Small intestine (tissue), 7 donors: ENCODE results near the gene UQCRC2. TPM values are rescaled to one million over a fixed set of nuclear protein-coding genes. Genes with fewer than 3 reads are reported as not detected.
"Not testable (repeated sequence)": the region's sequence is repeated elsewhere in the genome, so short reads cannot be mapped to it uniquely, and the experiment has no call there.

Experiments used
- DNase-seq, 2 donors: peaks; one replicate each; pipeline versions ENCODE4 v3.0.0 to v3.0.0-alpha.2; 2013
- FAIRE-seq: peaks from 2 replicates; lab custom pipeline; 2012; peaks lifted over from hg19 to GRCh38; lab: Jason Lieb, UNC
- H3K27ac ChIP-seq, 3 donors: one replicate each; pipeline ENCODE4 v1.5.1; 2013; ENCODE audit warnings: low read length in 2 of 3, mild to moderate bottlenecking in 2 of 3, control low read depth in 1 of 3, inconsistent platforms in 1 of 3, low read depth in 1 of 3, moderate library complexity in 1 of 3
- H3K27me3 ChIP-seq, 3 donors: one replicate each; pipeline ENCODE4 v1.6.1; 2013; ENCODE audit warnings: low read length in 3 of 3, inconsistent platforms in 1 of 3; ENCODE audit not compliant: control insufficient read depth in 3 of 3, insufficient read depth in 3 of 3
- H3K36me3 ChIP-seq, 3 donors: one replicate each; pipeline ENCODE4 v1.6.1; 2013; ENCODE audit warnings: low read length in 3 of 3, inconsistent platforms in 1 of 3, low read depth in 1 of 3, mild to moderate bottlenecking in 1 of 3, moderate library complexity in 1 of 3; ENCODE audit not compliant: control insufficient read depth in 3 of 3, insufficient read depth in 2 of 3
- H3K4me1 ChIP-seq, 3 donors: one replicate each; pipeline ENCODE4 v1.6.1; 2013; ENCODE audit warnings: low read length in 2 of 3, inconsistent platforms in 1 of 3, low read depth in 1 of 3, mild to moderate bottlenecking in 1 of 3, moderate library complexity in 1 of 3; ENCODE audit not compliant: control insufficient read depth in 3 of 3, insufficient read depth in 2 of 3
- H3K4me3 ChIP-seq, 3 donors: one replicate each; pipeline ENCODE4 v1.5.1; 2013; ENCODE audit warnings: low read length in 3 of 3, control low read depth in 1 of 3, inconsistent platforms in 1 of 3, low read depth in 1 of 3, mild to moderate bottlenecking in 1 of 3, moderate library complexity in 1 of 3
- H3K9me3 ChIP-seq, 2 donors: one replicate each; pipeline ENCODE4 v1.6.1; 2013; ENCODE audit warnings: low read depth in 1 of 2, low read length in 1 of 2; ENCODE audit not compliant: control insufficient read depth in 2 of 2, insufficient read depth in 1 of 2
- WGBS, 3 donors: extraction: QIAGEN DNeasy Blood & Tissue Kit; methylation state at CpG; one replicate each; pipeline ENCODE4 v1.1.7; 2013; 5-methylcytosine and 5-hydroxymethylcytosine counted together
- polyA plus RNA-seq, 4 donors: library from polyadenylated mRNA; stranded (reverse) in 3 of 4; unstranded in 1 of 4; fragments of 200-250 nt in 3 of 4; fragments of 120-200 nt in 1 of 4; gene quantifications; one replicate each; pipeline versions ENCODE4 v1.2.1 to v1.2.3, GENCODE V29; 2013
- donor health status: healthy with polysubstance abuse.
- donor health status: control.
- donor health status: control.
- donor health status: Bipolar disorder and iron deficiency.
- donor health status: healthy.

Gene UQCRC2
- polyA plus RNA-seq, 4 donors: 245 to 408 (median 299) TPM

DNA sequence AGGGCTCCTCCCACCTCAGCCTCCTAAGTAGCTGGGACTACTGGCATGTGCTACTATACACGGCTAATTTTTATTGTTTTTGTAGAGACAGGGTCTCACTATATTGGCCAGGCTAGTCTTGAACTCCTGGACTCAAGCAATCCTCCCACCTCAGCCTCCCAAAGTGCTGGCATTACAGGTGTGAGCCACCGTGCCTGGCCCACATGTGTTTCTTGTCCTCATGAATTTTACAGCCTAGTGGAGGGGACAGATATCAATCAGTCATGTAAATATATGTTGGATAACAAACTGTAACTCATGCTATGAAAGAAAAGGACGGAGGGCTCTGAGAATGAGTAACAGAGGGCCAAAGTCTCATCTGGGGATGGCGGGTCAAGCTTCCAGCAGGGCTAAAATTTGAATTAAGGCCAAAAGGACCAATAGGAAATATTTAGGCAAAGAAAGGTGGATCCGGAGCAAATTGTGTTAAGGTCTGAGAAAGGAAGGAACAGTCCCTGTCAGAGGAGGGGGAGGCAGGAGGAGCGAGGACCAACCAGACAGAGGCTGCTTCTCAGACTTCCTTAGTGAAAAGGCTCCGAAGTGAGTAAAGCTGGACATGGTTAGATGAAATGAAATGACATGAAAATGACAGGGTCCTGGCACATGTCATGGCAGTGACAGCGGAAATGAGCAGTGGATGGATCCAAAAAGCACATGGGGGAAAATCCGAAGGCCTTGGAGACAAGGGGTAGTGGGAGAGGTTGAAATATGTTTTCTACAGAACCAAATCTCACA, 43.9 kb downstream of the UQCRC2 start:
- WGBS, 3 donors: 67 to 77% (median 74%) methylated on average over 9 of the region's 9 CpGs
- no peaks in the 10 kb centered on the region for H3K9me3 ChIP-seq
- DNase-seq (peak in 1 of 2 donors; percentile 22), FAIRE-seq (no peak)
- no peaks in the 10 kb centered on the region for H3K27me3 ChIP-seq
- no peaks in the 10 kb centered on the region for H3K36me3 ChIP-seq
- H3K27ac ChIP-seq: peak overlapping the region in 1 of 3 donors; percentile 82
- no peak overlapping the region for H3K4me3 ChIP-seq
- H3K4me1 ChIP-seq: peaks cover 0 to 17% (median 0%) of the 10 kb centered on the region in 3 donors

GRCh38 chr16:21997697-21998480, 44.7 kb downstream of the UQCRC2 start:
- 57 to 73% (median 68%) methylated on average over 7 of the region's 7 CpGs for WGBS, 3 donors
- Histone ChIP-seq H3K4me1 (peaks cover 0 to 17% (median 0%) of the 10 kb centered on the region in 3 donors), H3K4me3 (no peak overlapping the region), H3K9me3 (no peaks in the 10 kb centered on the region), H3K27ac (peak overlapping the region in 1 of 3 donors; percentile 82), H3K27me3 (no peaks in the 10 kb centered on the region), H3K36me3 (no peaks in the 10 kb centered on the region)
- FAIRE-seq (no peak), DNase-seq (peak; percentile 44 to 78)

DNA sequence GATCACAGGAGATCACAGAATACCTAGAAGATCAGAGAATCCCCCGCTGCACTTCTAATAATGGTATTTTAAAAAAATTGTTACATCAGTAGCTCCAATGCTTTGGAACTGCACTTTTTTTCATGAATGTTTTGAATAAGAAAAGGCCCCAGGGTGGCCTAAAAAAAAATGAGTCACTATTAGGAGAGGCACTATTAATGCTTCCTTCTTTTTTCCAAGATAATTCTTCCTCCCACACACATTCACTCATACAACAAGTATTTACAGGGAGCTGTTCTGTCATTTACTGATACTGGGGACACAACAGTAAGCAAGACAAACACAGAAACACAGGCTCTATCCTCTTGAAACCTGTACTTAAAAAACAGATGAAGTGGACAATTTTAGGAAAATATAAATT, 48.4 kb downstream of the UQCRC2 start:
- DNase-seq (no peak), FAIRE-seq (no peak)
- Histone ChIP-seq H3K27me3 (no peaks in the 10 kb centered on the region), H3K27ac (no peak overlapping the region), H3K4me1 (peaks cover 0 to 17% (median 0%) of the 10 kb centered on the region in 3 donors), H3K4me3 (no peak overlapping the region), H3K36me3 (no peaks in the 10 kb centered on the region), H3K9me3 (no peaks in the 10 kb centered on the region)
- 64 to 80% (median 70%) methylated on average over 1 of the region's 1 CpG for WGBS, 3 donors

DNA sequence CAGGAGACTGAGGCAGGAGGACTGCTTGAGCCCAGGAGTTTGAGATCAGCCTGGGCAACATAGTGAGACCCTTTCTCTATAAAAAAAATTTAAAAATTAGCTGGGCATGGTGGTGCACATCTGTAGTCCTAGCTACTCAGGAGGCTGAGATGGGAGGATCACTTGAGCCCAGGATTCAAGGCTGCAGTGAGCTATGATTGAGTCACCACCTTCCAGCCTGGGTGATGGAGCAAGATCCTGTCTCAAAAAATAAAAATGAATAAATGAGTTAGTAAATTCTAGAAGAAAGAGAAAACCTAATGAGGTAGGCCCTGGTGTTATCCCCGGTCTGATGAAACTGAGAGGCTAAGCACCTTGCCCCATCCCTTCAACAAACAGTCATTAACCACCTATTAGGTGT, 48.9 kb downstream of the UQCRC2 start:
- FAIRE-seq, H3K27me3 ChIP-seq, H3K9me3 ChIP-seq, DNase-seq, H3K4me3 ChIP-seq, H3K36me3 ChIP-seq, H3K27ac ChIP-seq: not testable (repeated sequence)
- peaks cover 0 to 19% (median 2%) of the 10 kb centered on the region in 3 donors for H3K4me1 ChIP-seq
- WGBS, 3 donors: 81 to 98% (median 90%) methylated on average over 1 of the region's 1 CpG

DNA sequence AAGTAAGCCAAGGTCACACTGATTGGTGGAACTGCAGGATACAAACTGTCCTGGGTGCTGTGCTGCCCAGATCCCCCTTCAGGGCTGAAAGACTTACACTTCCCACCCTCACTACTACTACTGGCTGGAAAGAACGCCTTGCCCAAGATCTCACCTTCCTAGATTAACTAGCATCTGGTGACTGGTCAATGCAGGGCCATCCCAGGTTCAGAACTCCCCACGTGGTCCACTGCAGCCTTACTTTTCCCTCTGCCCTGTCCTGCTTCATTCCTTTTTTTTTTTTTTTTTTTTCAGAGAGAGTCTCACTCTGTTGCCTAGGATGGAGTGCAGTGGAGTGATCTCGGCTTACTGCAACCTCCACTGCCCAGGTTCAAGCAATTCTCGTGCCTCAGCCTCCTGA, 50.0 kb downstream of the UQCRC2 start:
- WGBS, 3 donors: 78 to 89% (median 78%) methylated on average over 4 of the region's 4 CpGs
- peaks cover 0 to 10% (median 3%) of the 10 kb centered on the region in 3 donors for H3K4me1 ChIP-seq

GRCh38 chr16:22004341-22004740, 51.2 kb downstream of the UQCRC2 start:
- Histone ChIP-seq H3K27me3 (no peaks in the 10 kb centered on the region), H3K36me3 (no peaks in the 10 kb centered on the region), H3K9me3 (no peaks in the 10 kb centered on the region), H3K4me3 (no peak overlapping the region), H3K27ac (no peak overlapping the region), H3K4me1 (peaks cover 0 to 7% (median 6%) of the 10 kb centered on the region in 3 donors)
- DNase-seq (no peak), FAIRE-seq (no peak)
- 64 to 83% (median 76%) methylated on average over 3 of the region's 3 CpGs for WGBS, 3 donors

More for the DNA sequence above, 50.0 kb downstream of the UQCRC2 start:
- Histone ChIP-seq H3K4me3 (no peak overlapping the region), H3K36me3 (no peaks in the 10 kb centered on the region), H3K27me3 (no peaks in the 10 kb centered on the region), H3K9me3 (no peaks in the 10 kb centered on the region), H3K27ac (no peak overlapping the region)
- FAIRE-seq (no peak), DNase-seq (no peak)

DNA sequence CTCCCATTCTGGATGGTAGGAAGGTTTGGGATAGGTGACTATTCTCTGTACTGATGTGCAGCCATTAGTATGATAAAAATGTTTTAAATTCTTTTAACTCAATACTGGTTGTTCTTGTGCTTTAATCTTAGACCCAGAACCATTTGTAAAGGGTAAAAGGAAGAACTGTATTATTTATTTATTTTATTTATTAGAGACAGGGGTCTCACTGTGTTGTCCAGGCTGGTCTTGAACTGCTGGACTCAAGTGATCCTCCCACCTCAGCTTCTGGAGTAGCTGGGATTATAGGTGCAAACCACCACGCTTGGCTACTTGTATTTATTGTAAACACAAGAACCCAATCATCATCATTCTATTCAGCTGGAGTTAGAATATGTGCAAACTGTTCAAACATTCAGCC, 52.6 kb downstream of the UQCRC2 start:
- FAIRE-seq: no peak
- 75 to 89% (median 88%) methylated on average over 1 of the region's 1 CpG for WGBS, 3 donors
- peaks cover 0 to 6% (median 6%) of the 10 kb centered on the region in 3 donors for H3K4me1 ChIP-seq

GRCh38 chr16:22006636-22007035, 53.5 kb downstream of the UQCRC2 start:
- peak overlapping the region in 1 of 3 donors; percentile 95 for H3K4me3 ChIP-seq
- H3K27me3 ChIP-seq: no peaks in the 10 kb centered on the region
- H3K9me3 ChIP-seq: no peaks in the 10 kb centered on the region
- peaks cover 2 to 6% (median 5%) of the 10 kb centered on the region in 3 donors for H3K4me1 ChIP-seq
- DNase-seq: no peak
- H3K27ac ChIP-seq: no peak overlapping the region
- H3K36me3 ChIP-seq: no peaks in the 10 kb centered on the region
- FAIRE-seq: no peak
- 74 to 76% (median 75%) methylated on average over 6 of the region's 6 CpGs for whole genome bisulfite sequencing, 3 donors

More for the DNA sequence above, 52.6 kb downstream of the UQCRC2 start:
- Histone ChIP-seq H3K27ac (no peak overlapping the region), H3K36me3 (no peaks in the 10 kb centered on the region), H3K4me3 (no peak overlapping the region), H3K27me3 (no peaks in the 10 kb centered on the region), H3K9me3 (no peaks in the 10 kb centered on the region)
- DNase-seq: no peak
